GM18909 (cell line): ENCODE data around the gene MCTP1.

ENCODE experiments used
- ATAC-seq: cut with Tn5 transposase; IDR thresholded peaks from one replicate; pipeline ENCODE4 v1.9.1; 2021; ENCODE audit warnings: mild to moderate bottlenecking; ENCODE audit not compliant: unreplicated experiment, poor library complexity

MCTP1 gene

GRCh38 chr5:94693043-94693822, 591.7 kb downstream of the MCTP1 start:
- ATAC-seq, result peak; percentile 74

- ATAC-seq, result no peak
Observed at GRCh38 chr5:94692581-94692980, 592.3 kb downstream of the MCTP1 start.

GRCh38 chr5:94691949-94692348, 592.9 kb downstream of the MCTP1 start:
- no peak for ATAC-seq

GRCh38 chr5:94691291-94691690, 593.6 kb downstream of the MCTP1 start:
- ATAC-seq, result no peak

- ATAC-seq, result no peak
Observed at GRCh38 chr5:94690778-94691177, 594.1 kb downstream of the MCTP1 start.

- no peak for ATAC-seq
Observed at GRCh38 chr5:94689908-94690307, 595.0 kb downstream of the MCTP1 start.

- ATAC-seq, result no peak
Observed at GRCh38 chr5:94682814-94683520, 601.9 kb downstream of the MCTP1 start.

GRCh38 chr5:94675965-94676618, 608.8 kb downstream of the MCTP1 start:
- no peak for ATAC-seq

GRCh38 chr5:94674490-94675382, 610.2 kb downstream of the MCTP1 start:
- ATAC-seq, result no peak

GRCh38 chr5:94672746-94673145, 612.1 kb downstream of the MCTP1 start:
- ATAC-seq, result no peak

- ATAC-seq, result no peak
Observed at GRCh38 chr5:94670726-94671125, 614.2 kb downstream of the MCTP1 start.

GRCh38 chr5:94667937-94668336, 617.0 kb downstream of the MCTP1 start:
- no peak for ATAC-seq

GRCh38 chr5:94661086-94661485, 623.8 kb downstream of the MCTP1 start:
- no peak for ATAC-seq

- no peak for ATAC-seq
Observed at GRCh38 chr5:94660506-94660905, 624.4 kb downstream of the MCTP1 start.

- no peak for ATAC-seq
Observed at GRCh38 chr5:94658272-94658671, 626.6 kb downstream of the MCTP1 start.
